Naive thymus-derived CD4-positive, alpha-beta T cell (primary cell): ENCODE data around the gene TYW1B. TPM values are rescaled to one million over a fixed set of nuclear protein-coding genes. Genes with fewer than 3 reads are reported as not detected.
"Not testable (repeated sequence)": the region's sequence is repeated elsewhere in the genome, so short reads cannot be mapped to it uniquely, and the experiment has no call there.

Source experiments
- ATAC-seq: fragments of 150-1000 bp; cut with Tn5 transposase; 2 replicates; pipeline ENCODE4 v1.10.0; 2021; ENCODE audit warnings: mild to moderate bottlenecking, moderate library complexity
- CTCF ChIA-PET: fragments of 350-600 bp; sonication (Branson Sonifier 250); formaldehyde crosslinking; loops from one replicate; lab custom pipeline; 2021; ENCODE audit warnings: antibody characterized with exemption; lab: Charles Lee
- POLR2A ChIA-PET: fragments of 350-600 bp; sonication (Branson Sonifier 250); formaldehyde crosslinking; loops from one replicate; lab custom pipeline; 2021; ENCODE audit warnings: antibody characterized with exemption, inconsistent platforms; lab: Charles Lee
- DNase-seq, 9 donors: peaks; one replicate each; pipeline versions ENCODE4 v3.0.0 to v3.0.0-alpha.2; 2020 to 2022; ENCODE audit warnings: mixed read lengths in 1 of 9
- H3K27ac ChIP-seq: one replicate; pipeline ENCODE4 v1.7.0; 2013; ENCODE audit warnings: mild to moderate bottlenecking, low read depth, low read length, moderate library complexity
- H3K27me3 ChIP-seq, 2 donors: one replicate each; pipeline ENCODE4 v1.7.0; 2013; ENCODE audit warnings: low read length in 2 of 2, mild to moderate bottlenecking in 2 of 2, moderate library complexity in 2 of 2; ENCODE audit not compliant: control insufficient read depth in 2 of 2, insufficient read depth in 2 of 2
- H3K36me3 ChIP-seq, 3 experiments: 1 replicate in 2 of 3; 2 replicates in 1 of 3; pipeline ENCODE4 v1.7.0; 2013; ENCODE audit warnings: low read length in 3 of 3, mild to moderate bottlenecking in 3 of 3, moderate library complexity in 1 of 3; ENCODE audit not compliant: insufficient read depth in 3 of 3, control insufficient read depth in 2 of 3
- H3K4me1 ChIP-seq, 2 donors: one replicate each; pipeline ENCODE4 v1.7.0; 2013; ENCODE audit warnings: low read length in 2 of 2, mild to moderate bottlenecking in 2 of 2, moderate library complexity in 1 of 2; ENCODE audit not compliant: control insufficient read depth in 2 of 2, insufficient read depth in 2 of 2
- H3K4me3 ChIP-seq: 2 replicates; pipeline ENCODE4 v1.7.0; 2013; ENCODE audit warnings: mild to moderate bottlenecking, low read length
- H3K9me3 ChIP-seq, 3 experiments: 1 replicate in 2 of 3; 2 replicates in 1 of 3; pipeline ENCODE4 v1.7.0; 2013; ENCODE audit warnings: low read length in 3 of 3; ENCODE audit not compliant: control insufficient read depth in 2 of 3
- H3K27ac Mint-ChIP-seq, 9 donors: one replicate each; pipeline ENCODE4 v1.8.0; 2020 to 2022; ENCODE audit warnings: mixed read lengths in 9 of 9, mild to moderate bottlenecking in 8 of 9, moderate library complexity in 5 of 9, inconsistent platforms in 2 of 9
- H3K27me3 Mint-ChIP-seq, 5 donors: one replicate each; pipeline ENCODE4 v1.8.0; 2021 to 2022; ENCODE audit warnings: mixed read lengths in 5 of 5, mild to moderate bottlenecking in 1 of 5
- H3K36me3 Mint-ChIP-seq, 5 donors: one replicate each; pipeline ENCODE4 v1.8.0; 2020 to 2022; ENCODE audit warnings: mixed read lengths in 5 of 5, mild to moderate bottlenecking in 3 of 5, inconsistent platforms in 1 of 5
- H3K4me1 Mint-ChIP-seq, 7 donors: one replicate each; pipeline ENCODE4 v1.8.0; 2020 to 2022; ENCODE audit warnings: mixed read lengths in 7 of 7, mild to moderate bottlenecking in 3 of 7, inconsistent platforms in 1 of 7
- H3K4me3 Mint-ChIP-seq, 10 donors: one replicate each; pipeline ENCODE4 v1.8.0; 2020 to 2022; ENCODE audit warnings: mild to moderate bottlenecking in 10 of 10, mixed read lengths in 10 of 10, moderate library complexity in 6 of 10, inconsistent platforms in 2 of 10
- H3K9me3 Mint-ChIP-seq, 11 donors: one replicate each; pipeline ENCODE4 v1.8.0; 2020 to 2022; ENCODE audit warnings: mixed read lengths in 11 of 11, mild to moderate bottlenecking in 4 of 11, inconsistent platforms in 1 of 11, moderate library complexity in 1 of 11
- intact Hi-C, 2 donors: fragments of 100-400 bp; cut with micrococcal nuclease; formaldehyde crosslinking; loops; one replicate each; pipeline ENCODE4 v1.15.1; 2023
- polyA plus RNA-seq, 2 donors: library from polyadenylated mRNA; unstranded; fragments of 300-500 nt; fragmentation: Illumina TruSeq; gene quantifications; one replicate each; pipeline ENCODE4 v1.2.3, GENCODE V29; 2021
- total RNA-seq, 6 experiments: library from RNA in 5 of 6; stranded (reverse) in 5 of 6; gene quantifications; 1 replicate in 5 of 6; 2 replicates in 1 of 6; pipeline ENCODE4 v1.2.3 and lab custom pipeline; 2021 to 2026

The TYW1B gene
- total and polyA plus RNA-seq, 7 experiments from 2014 or later = 1.2 to 8.2 (median 5.4) TPM

- H3K27me3 Mint-ChIP-seq, H3K4me3 ChIP-seq, H3K36me3 ChIP-seq, H3K4me1 ChIP-seq, H3K9me3 ChIP-seq, H3K9me3 Mint-ChIP-seq, H3K27ac ChIP-seq, DNase-seq, POLR2A ChIA-PET, H3K27ac Mint-ChIP-seq, H3K4me3 Mint-ChIP-seq, intact Hi-C loops, H3K27me3 ChIP-seq: not testable (repeated sequence)
- Mint-ChIP-seq H3K36me3 (peaks cover 7 to 26% (median 11%) of the 10 kb centered on the region in 5 donors), H3K4me1 (peaks cover 0 to 27% (median 10%) of the 10 kb centered on the region in 7 donors)
- CTCF ChIA-PET = interaction anchor here (0.7 kb wide), 1 partner anchor 97 kb away, joined by 3 read pairs; no protein-coding TSS in a partner anchor
- peak; percentile 53 for ATAC-seq
Observed at GRCh38 chr7:72818663-72819361, 9.2 kb downstream of the TYW1B start.

GRCh38 chr7:72817661-72818060, 10.3 kb downstream of the TYW1B start:
- ATAC-seq, H3K4me1 ChIP-seq, H3K27me3 ChIP-seq, H3K9me3 Mint-ChIP-seq, H3K4me3 ChIP-seq, CTCF ChIA-PET, H3K36me3 ChIP-seq, H3K27me3 Mint-ChIP-seq, H3K27ac ChIP-seq, DNase-seq, POLR2A ChIA-PET, intact Hi-C loops, H3K9me3 ChIP-seq, H3K27ac Mint-ChIP-seq, H3K4me3 Mint-ChIP-seq: not testable (repeated sequence)
- peaks cover 0 to 27% (median 10%) of the 10 kb centered on the region in 7 donors for H3K4me1 Mint-ChIP-seq
- H3K36me3 Mint-ChIP-seq = peaks cover 7 to 26% (median 11%) of the 10 kb centered on the region in 5 donors

- Mint-ChIP-seq H3K36me3 (peaks cover 7 to 30% (median 13%) of the 10 kb centered on the region in 5 donors), H3K27ac (peak overlapping the region in 1 of 9 donors; percentile 59), H3K4me1 (peaks cover 0 to 21% (median 7%) of the 10 kb centered on the region in 7 donors)
- DNase-seq, H3K4me3 Mint-ChIP-seq, H3K36me3 ChIP-seq, H3K27me3 Mint-ChIP-seq, H3K4me3 ChIP-seq, ATAC-seq, H3K4me1 ChIP-seq, H3K27me3 ChIP-seq, H3K9me3 Mint-ChIP-seq, H3K9me3 ChIP-seq, H3K27ac ChIP-seq, CTCF ChIA-PET, intact Hi-C loops: not testable (repeated sequence)
- POLR2A ChIA-PET = interaction anchor here (0.7 kb wide), 1 partner anchor 85 kb away, joined by 3 read pairs; no protein-coding TSS in a partner anchor
Observed at GRCh38 chr7:72816370-72817157, 11.4 kb downstream of the TYW1B start.

- CTCF ChIA-PET, H3K27ac ChIP-seq, H3K4me3 Mint-ChIP-seq, intact Hi-C loops, POLR2A ChIA-PET, H3K4me1 ChIP-seq, H3K27me3 ChIP-seq, H3K9me3 Mint-ChIP-seq, H3K4me1 Mint-ChIP-seq, DNase-seq, H3K4me3 ChIP-seq, H3K27ac Mint-ChIP-seq, H3K9me3 ChIP-seq, H3K27me3 Mint-ChIP-seq, ATAC-seq: not testable (repeated sequence)
- H3K36me3 Mint-ChIP-seq = peaks cover 6 to 36% (median 12%) of the 10 kb centered on the region in 5 donors
- peaks cover 0 to 17% (median 0%) of the 10 kb centered on the region in 3 experiments for H3K36me3 ChIP-seq
Observed at GRCh38 chr7:72810437-72810836, 17.6 kb downstream of the TYW1B start.

GRCh38 chr7:72808511-72808910, 19.5 kb downstream of the TYW1B start:
- H3K4me3 Mint-ChIP-seq, H3K27ac Mint-ChIP-seq, H3K9me3 ChIP-seq, H3K27ac ChIP-seq, H3K9me3 Mint-ChIP-seq, H3K4me1 Mint-ChIP-seq, DNase-seq, CTCF ChIA-PET, intact Hi-C loops, H3K27me3 ChIP-seq, H3K4me3 ChIP-seq, ATAC-seq, H3K4me1 ChIP-seq, H3K27me3 Mint-ChIP-seq, POLR2A ChIA-PET: not testable (repeated sequence)
- peaks cover 0 to 22% (median 4%) of the 10 kb centered on the region in 3 experiments for H3K36me3 ChIP-seq
- H3K36me3 Mint-ChIP-seq = peaks cover 8 to 41% (median 14%) of the 10 kb centered on the region in 5 donors

- POLR2A ChIA-PET, H3K4me3 Mint-ChIP-seq, H3K27me3 ChIP-seq, H3K9me3 ChIP-seq, DNase-seq, H3K27me3 Mint-ChIP-seq, H3K27ac ChIP-seq, CTCF ChIA-PET, intact Hi-C loops, H3K9me3 Mint-ChIP-seq, H3K27ac Mint-ChIP-seq, H3K4me1 ChIP-seq, H3K4me3 ChIP-seq, ATAC-seq, H3K4me1 Mint-ChIP-seq: not testable (repeated sequence)
- H3K36me3 ChIP-seq = peaks cover 0 to 22% (median 4%) of the 10 kb centered on the region in 3 experiments
- H3K36me3 Mint-ChIP-seq = peaks cover 8 to 49% (median 14%) of the 10 kb centered on the region in 5 donors
Observed at GRCh38 chr7:72806851-72807250, 21.1 kb downstream of the TYW1B start.
